NCI-H446 treated with DMSO at 0.1 percent for 48 hours (cell line): ENCODE results near the gene NIM1K.
"Not testable (repeated sequence)": the region's sequence is repeated elsewhere in the genome, so short reads cannot be mapped to it uniquely, and the experiment has no call there.

Source experiments
- DNase-seq: peaks from one replicate; lab custom pipeline; 2025; lab: John Stamatoyannopoulos, UW

NIM1K gene

GRCh38 chr5:43230707-43231106, 38.7 kb downstream of the NIM1K start:
- no peak for DNase-seq

- DNase-seq = peak; percentile 78
Observed at GRCh38 chr5:43231977-43232376, 40.0 kb downstream of the NIM1K start.

GRCh38 chr5:43232943-43233833, 41.2 kb downstream of the NIM1K start:
- peak; percentile 84 for DNase-seq

GRCh38 chr5:43233946-43234345, 41.9 kb downstream of the NIM1K start:
- no peak for DNase-seq

- no peak for DNase-seq
Observed at GRCh38 chr5:43236653-43237355, 44.8 kb downstream of the NIM1K start.

- no peak for DNase-seq
Observed at GRCh38 chr5:43242196-43242595, 50.2 kb downstream of the NIM1K start.

GRCh38 chr5:43243270-43243669, 51.2 kb downstream of the NIM1K start:
- DNase-seq = no peak

- DNase-seq = no peak
Observed at GRCh38 chr5:43244823-43245565, 53.0 kb downstream of the NIM1K start.

- no peak for DNase-seq
Observed at GRCh38 chr5:43245724-43246385, 53.8 kb downstream of the NIM1K start.

GRCh38 chr5:43251754-43252153, 59.7 kb downstream of the NIM1K start:
- DNase-seq = no peak

GRCh38 chr5:43255704-43256103, 63.7 kb downstream of the NIM1K start:
- DNase-seq = no peak

- DNase-seq = no peak
Observed at GRCh38 chr5:43256261-43256966, 64.4 kb downstream of the NIM1K start.

- no peak for DNase-seq
Observed at GRCh38 chr5:43258116-43258515, 66.1 kb downstream of the NIM1K start.

- not testable (repeated sequence) for DNase-seq
Observed at GRCh38 chr5:43262269-43262668, 70.2 kb downstream of the NIM1K start.

GRCh38 chr5:43268188-43268820, 76.3 kb downstream of the NIM1K start:
- DNase-seq = no peak

GRCh38 chr5:43270645-43271044, 78.6 kb downstream of the NIM1K start:
- no peak for DNase-seq

GRCh38 chr5:43273552-43273951, 81.5 kb downstream of the NIM1K start:
- no peak for DNase-seq

- DNase-seq = no peak
Observed at GRCh38 chr5:43274435-43275114, 82.5 kb downstream of the NIM1K start.

GRCh38 chr5:43275391-43275790, 83.4 kb downstream of the NIM1K start:
- DNase-seq = no peak

- no peak for DNase-seq
Observed at GRCh38 chr5:43279548-43280274, 87.7 kb downstream of the NIM1K start.
